Mucosa of stomach (tissue), 1 donor: ENCODE measurements around the gene H6PD.

Source experiments
- H3K27me3 ChIP-seq: one replicate; pipeline ENCODE4 v1.7.0; 2013; ENCODE audit warnings: mild to moderate bottlenecking, low read length; ENCODE audit not compliant: control insufficient read depth, insufficient read depth
- H3K36me3 ChIP-seq: one replicate; pipeline ENCODE4 v1.7.0; 2013; ENCODE audit warnings: low read length; ENCODE audit not compliant: control insufficient read depth, insufficient read depth
- H3K4me1 ChIP-seq: one replicate; pipeline ENCODE4 v1.7.0; 2013; ENCODE audit warnings: mild to moderate bottlenecking, low read length; ENCODE audit not compliant: control insufficient read depth, insufficient read depth
- H3K4me3 ChIP-seq: one replicate; pipeline ENCODE4 v1.7.0; 2013; ENCODE audit warnings: low read length
- H3K9ac ChIP-seq: one replicate; pipeline ENCODE4 v1.7.0; 2013; ENCODE audit warnings: mild to moderate bottlenecking, low read length, moderate library complexity
- H3K9me3 ChIP-seq: one replicate; pipeline ENCODE4 v1.7.0; 2013; ENCODE audit warnings: mild to moderate bottlenecking, low read length, moderate library complexity; ENCODE audit not compliant: control insufficient read depth
- donor health status: Pancreatic carcinoma.

The H6PD gene

DNA sequence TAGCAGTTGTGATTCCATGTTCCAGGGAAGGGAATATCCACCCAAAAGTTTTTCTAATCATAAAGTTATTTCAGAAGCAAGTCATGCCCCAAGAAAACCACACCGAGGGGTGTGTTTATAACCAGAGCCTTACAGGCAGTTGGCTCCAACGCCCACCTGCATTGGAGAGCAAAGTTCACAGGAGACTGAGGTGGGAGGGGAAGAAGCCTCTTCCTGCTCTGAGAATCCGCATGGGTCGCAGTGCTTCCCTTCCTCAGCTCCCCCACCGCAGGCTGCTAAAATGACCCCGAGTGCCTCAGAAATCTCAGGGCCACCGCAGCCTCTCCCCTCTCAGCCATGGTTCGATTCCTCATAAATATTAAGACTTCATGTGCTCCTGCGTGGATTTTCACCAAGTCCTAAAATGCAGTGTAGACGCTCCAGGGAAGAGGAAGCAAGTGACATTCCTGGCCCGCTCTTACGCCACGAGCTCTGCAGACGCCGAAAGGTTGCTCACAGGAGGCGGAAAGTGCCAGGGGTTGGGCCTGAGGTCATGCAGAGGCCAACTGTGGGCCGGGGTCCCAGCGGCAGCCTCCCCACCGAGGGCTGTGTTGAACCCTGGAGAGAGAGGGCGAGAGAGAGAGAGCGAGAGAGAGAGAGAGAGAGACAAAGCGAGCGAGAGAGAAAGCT, 44.7 kb downstream of the H6PD start:
- H3K9me3 ChIP-seq = no peaks in the 10 kb centered on the region
- no peak overlapping the region for H3K4me3 ChIP-seq
- peaks cover 17% of the 10 kb centered on the region for H3K4me1 ChIP-seq
- H3K9ac ChIP-seq = no peak overlapping the region
- H3K36me3 ChIP-seq = no peaks in the 10 kb centered on the region
- H3K27me3 ChIP-seq = peaks cover 6% of the 10 kb centered on the region

DNA sequence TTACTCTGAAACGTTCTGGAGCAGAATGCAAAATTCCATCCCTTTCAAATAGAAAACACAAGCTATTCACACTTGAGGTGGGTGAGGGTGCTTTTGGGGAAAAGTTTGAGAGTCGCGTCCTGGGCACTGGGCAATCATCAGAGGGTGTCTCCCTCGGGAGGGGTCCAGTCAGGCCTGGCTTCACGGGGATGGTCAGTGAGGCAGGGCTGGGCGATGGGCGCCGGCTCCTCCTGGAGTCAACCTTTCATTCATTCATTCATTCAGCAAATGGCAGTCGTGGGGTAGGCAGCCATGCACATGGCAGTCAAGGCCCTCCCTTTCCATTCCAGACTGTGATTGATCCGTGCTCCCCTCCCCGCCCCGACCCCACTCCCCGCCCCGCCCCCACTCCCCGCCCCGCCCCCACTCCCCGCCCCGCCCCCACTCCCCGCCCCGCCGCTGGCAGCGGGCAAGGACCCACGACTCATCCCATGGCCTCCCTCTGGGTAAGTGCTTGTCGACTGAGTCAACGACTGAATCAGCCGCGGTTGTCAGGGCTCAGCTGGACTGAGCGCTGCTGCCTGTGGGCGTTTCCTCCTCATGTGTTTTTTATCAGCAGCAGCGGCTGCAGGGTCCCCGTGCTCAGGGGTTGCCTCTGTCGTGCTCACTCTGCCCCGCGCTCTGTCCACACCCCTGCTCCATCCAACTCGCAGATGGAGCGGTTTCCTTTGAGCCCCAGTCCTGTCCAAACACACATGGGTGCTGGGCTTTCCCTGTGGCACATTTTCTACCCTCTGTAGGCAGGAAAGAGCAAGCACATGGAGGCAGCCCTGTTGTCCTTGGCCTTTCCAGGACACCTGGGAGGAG, 45.7 kb downstream of the H6PD start:
- Histone ChIP-seq H3K27me3 (peaks cover 6% of the 10 kb centered on the region), H3K9me3 (no peaks in the 10 kb centered on the region), H3K36me3 (no peaks in the 10 kb centered on the region), H3K4me3 (no peak overlapping the region), H3K9ac (no peak overlapping the region), H3K4me1 (peaks cover 17% of the 10 kb centered on the region)

DNA sequence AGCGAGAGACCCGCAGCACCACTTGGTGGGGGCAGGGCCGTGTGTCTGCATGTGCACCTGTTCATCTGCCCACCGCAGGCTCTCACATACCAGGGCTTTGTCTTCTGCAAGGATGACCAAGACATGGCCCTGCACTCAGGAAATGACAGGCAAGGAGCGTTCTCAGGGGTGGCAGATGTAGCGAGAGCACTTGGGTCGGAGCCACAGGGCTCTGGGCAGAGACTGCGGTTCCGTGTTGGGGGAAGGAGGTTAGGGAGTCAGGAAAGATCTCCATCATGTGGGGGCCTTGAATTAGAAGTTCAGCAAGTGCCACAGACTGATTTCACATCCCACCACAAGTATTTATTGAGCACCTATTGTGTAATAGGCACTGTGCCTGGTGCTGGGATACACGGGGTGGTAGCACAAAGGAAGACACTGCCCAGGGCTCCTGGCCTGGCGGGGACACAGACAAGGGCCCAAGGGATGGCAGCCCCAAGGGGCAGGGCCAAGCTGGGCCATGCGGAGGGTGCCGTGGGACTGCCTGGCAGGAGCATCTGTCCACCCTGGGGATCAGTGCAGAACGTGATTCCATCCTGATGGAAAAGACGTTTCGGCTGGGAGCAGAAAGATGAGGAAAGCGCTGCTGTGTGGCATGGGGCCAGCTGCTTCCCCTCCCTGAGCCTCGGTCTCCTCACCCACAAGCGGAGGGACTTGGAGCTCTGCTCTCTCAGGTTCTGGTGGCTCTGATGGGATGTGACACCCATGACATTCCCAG, 46.7 kb downstream of the H6PD start:
- Histone ChIP-seq H3K27me3 (peaks cover 6% of the 10 kb centered on the region), H3K9ac (no peak overlapping the region), H3K36me3 (no peaks in the 10 kb centered on the region), H3K4me1 (peaks cover 17% of the 10 kb centered on the region), H3K9me3 (no peaks in the 10 kb centered on the region), H3K4me3 (no peak overlapping the region)

DNA sequence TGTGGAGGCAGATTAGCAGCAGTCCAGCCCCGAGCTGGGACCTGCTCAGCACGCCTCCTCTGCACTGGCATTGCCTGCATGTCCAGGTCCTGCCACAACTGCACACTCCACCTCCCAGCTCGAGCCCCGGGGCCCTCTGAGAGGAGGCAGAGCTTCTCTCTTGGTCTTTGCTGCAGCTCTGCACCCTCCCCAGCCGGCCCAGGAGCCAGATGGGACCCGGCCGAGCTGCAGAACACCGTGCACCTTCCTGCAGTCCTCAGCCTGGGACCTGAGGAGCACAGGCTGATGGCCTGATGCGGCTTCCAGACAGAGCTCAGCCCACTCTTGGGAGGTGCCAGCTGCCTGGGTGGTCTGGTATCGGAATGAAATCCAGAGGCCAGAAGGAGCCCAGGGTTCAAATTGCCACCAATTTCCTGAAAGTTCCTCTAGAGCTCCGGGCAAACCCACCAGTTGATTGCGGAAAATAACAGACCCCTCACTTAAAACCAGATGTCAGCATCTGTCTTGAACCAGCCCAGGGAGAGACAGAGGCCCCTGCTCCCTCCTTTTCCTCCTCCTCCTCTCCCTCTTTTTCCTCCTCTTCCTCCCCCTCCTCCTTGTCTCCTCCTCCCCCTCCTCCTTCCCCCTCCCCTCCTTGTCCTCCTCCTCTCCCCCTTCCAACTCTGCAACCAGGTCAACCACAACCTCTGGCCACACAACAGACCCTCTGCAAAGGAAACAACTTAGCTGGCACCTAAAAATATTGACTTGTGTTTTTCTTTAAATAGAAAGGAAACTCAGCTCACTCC, 47.5 kb downstream of the H6PD start:
- H3K36me3 ChIP-seq = no peaks in the 10 kb centered on the region
- peaks cover 17% of the 10 kb centered on the region for H3K4me1 ChIP-seq

DNA sequence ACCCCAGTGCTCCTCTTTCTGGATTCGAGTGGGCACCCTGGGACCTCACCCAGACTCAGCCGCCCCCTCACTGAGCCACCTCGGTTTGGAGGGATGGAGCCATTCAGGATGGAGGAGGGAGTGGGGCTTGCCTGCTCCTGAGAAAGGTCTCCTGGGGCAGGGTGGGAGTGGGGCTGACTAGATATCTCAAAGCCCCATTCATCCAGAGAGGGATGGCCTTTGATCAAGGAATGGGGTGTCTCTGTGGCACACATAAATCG, 48.1 kb downstream of the H6PD start:
- peaks cover 17% of the 10 kb centered on the region for H3K4me1 ChIP-seq
- H3K27me3 ChIP-seq = peaks cover 6% of the 10 kb centered on the region
- peaks cover under 1% of the 10 kb centered on the region for H3K9me3 ChIP-seq
- no peak overlapping the region for H3K9ac ChIP-seq
- no peaks in the 10 kb centered on the region for H3K36me3 ChIP-seq
- no peak overlapping the region for H3K4me3 ChIP-seq

More for the DNA sequence above, 47.5 kb downstream of the H6PD start:
- H3K27me3 ChIP-seq = peaks cover 6% of the 10 kb centered on the region
- H3K9me3 ChIP-seq = no peaks in the 10 kb centered on the region
- H3K9ac ChIP-seq = no peak overlapping the region
- H3K4me3 ChIP-seq = no peak overlapping the region

DNA sequence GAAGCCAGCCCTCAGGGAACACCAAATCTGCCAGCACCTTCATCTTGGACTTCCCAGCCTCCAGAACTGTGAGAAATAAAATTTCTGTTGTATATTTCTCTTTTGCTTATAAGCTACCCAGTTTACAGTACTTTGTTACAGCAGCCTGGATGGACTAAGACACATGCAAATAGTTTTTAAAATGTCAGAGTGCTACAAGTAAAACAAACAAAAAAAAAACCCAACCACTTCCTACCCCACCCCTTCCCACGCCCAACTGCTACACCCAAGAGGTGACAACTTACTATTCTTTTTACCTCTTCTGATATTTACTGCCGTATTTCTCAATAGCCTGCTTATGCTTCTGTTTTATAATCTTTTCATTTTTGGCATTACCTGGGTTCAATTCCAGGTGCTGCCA, 49.5 kb downstream of the H6PD start:
- Histone ChIP-seq H3K36me3 (no peaks in the 10 kb centered on the region), H3K9ac (no peak overlapping the region), H3K9me3 (peaks cover 4% of the 10 kb centered on the region), H3K4me1 (peaks cover 13% of the 10 kb centered on the region), H3K4me3 (no peak overlapping the region), H3K27me3 (peaks cover 6% of the 10 kb centered on the region)

DNA sequence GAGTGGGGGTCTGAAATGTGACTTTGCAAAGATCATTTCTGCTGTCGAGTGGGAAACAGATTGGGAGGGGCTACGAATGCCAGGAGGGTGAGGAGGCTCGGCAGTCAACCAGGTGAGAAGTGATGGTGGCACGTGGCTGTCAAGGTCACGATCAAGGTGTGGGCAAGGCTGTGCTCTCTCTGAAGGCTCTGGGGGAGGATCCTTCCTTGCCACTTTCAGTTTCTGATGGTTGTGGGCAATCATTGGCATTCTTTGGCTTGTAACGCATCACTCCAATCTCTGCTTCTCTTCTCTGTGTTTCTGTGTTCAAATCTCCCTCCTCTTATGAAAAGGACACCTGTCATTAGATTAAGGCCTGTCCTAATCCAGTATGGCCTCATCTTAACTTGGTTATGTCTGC, 52.0 kb downstream of the H6PD start:
- no peak overlapping the region for H3K4me3 ChIP-seq
- no peaks in the 10 kb centered on the region for H3K27me3 ChIP-seq
- no peaks in the 10 kb centered on the region for H3K36me3 ChIP-seq
- no peaks in the 10 kb centered on the region for H3K4me1 ChIP-seq
- H3K9me3 ChIP-seq = peaks cover 4% of the 10 kb centered on the region
- no peak overlapping the region for H3K9ac ChIP-seq

DNA sequence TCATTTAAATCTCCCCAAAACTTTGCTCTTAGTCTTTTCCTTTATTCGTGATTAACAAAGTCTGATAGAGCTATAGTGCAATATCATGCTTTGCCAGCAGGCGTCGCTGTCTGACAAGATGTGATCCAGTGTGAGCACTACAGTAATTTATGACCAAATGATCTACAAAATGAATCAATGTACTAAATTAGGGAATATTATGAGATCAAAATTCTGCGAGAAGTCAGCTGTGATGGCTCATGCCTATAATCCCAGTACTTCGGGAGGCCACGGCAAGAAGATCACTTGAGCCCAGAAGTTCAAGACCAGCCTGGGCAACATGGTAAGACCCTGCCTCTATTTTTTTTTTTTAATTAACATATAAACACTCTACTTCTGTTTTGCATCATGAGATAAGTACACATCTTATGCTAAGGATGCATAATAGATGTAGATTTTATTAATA, 54.5 kb downstream of the H6PD start:
- H3K4me3 ChIP-seq = no peak overlapping the region
- no peaks in the 10 kb centered on the region for H3K27me3 ChIP-seq
- H3K9ac ChIP-seq = no peak overlapping the region
- no peaks in the 10 kb centered on the region for H3K4me1 ChIP-seq
- H3K36me3 ChIP-seq = no peaks in the 10 kb centered on the region
- peaks cover 4% of the 10 kb centered on the region for H3K9me3 ChIP-seq

DNA sequence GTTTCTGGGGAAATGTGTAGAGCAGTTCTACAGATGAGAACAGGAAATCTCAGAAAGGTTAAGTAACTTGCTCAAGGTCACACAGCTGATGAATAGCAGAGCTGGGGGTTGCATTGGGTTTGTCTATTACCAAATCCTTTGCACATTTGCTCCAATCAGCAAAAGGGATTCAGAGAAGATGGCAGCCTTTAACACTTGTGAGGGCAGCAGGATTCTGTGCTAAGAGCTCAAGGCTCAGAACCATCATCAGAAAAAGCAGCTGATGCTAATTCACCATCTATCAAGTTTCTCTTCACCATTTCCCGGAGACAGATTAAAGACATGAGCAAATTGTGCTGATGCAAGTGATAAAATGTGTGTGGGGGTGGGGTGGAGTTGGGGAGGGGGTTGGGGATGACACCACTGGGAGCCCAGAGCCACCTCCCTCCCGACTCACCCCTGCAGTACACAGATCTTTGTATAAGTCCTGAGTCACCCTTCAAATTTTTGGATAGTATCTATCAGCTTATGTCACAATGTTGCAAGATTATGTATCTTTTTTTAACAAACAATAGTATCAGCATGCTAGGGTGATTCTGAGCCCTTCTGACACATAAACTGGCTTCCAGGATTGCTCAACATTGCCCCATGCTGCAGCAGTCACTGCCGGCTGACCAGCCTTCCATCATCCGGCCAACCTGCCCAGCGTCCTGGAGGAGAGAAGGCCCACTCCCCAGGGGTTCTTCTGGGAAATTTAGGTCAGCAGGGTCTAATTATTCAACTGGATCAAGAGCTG, 55.3 kb downstream of the H6PD start:
- no peak overlapping the region for H3K4me3 ChIP-seq
- H3K27me3 ChIP-seq = no peaks in the 10 kb centered on the region
- peaks cover 5% of the 10 kb centered on the region for H3K4me1 ChIP-seq
- H3K9ac ChIP-seq = no peak overlapping the region
- H3K9me3 ChIP-seq = peaks cover 4% of the 10 kb centered on the region
- H3K36me3 ChIP-seq = no peaks in the 10 kb centered on the region

DNA sequence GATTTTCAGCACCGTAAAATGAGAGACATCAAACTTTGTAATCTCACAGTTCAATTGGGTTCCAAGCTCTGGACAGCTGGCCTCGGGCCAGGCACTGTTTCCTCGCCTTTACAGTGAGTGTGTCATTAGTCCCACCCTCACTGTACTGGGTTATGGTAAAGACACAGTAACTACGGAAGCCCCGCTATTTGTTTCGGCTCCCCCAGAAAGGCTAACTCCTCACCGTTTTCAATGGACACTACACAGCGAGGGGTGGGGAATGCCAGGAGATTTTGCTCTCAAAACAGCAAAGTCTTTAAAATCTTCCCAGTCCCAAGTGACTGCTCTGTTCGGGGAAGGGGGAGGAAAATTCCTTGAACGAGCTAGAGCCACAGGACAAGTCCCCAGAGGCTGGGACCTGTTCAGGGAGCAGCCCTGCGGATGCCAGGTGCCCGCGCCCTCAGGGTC, 57.4 kb downstream of the H6PD start:
- H3K36me3 ChIP-seq = no peaks in the 10 kb centered on the region
- H3K9me3 ChIP-seq = peaks cover 4% of the 10 kb centered on the region
- H3K4me3 ChIP-seq = no peak overlapping the region
- peak overlapping the region; percentile 53 for H3K9ac ChIP-seq
- no peaks in the 10 kb centered on the region for H3K27me3 ChIP-seq
- peaks cover 14% of the 10 kb centered on the region for H3K4me1 ChIP-seq
